ENCODE measurements around the gene DDB1.

GRCh38 chr11:61256710-61257482 lies 76.0 kb downstream of the DDB1 start:
- TF ChIP-seq, protein P1, sequence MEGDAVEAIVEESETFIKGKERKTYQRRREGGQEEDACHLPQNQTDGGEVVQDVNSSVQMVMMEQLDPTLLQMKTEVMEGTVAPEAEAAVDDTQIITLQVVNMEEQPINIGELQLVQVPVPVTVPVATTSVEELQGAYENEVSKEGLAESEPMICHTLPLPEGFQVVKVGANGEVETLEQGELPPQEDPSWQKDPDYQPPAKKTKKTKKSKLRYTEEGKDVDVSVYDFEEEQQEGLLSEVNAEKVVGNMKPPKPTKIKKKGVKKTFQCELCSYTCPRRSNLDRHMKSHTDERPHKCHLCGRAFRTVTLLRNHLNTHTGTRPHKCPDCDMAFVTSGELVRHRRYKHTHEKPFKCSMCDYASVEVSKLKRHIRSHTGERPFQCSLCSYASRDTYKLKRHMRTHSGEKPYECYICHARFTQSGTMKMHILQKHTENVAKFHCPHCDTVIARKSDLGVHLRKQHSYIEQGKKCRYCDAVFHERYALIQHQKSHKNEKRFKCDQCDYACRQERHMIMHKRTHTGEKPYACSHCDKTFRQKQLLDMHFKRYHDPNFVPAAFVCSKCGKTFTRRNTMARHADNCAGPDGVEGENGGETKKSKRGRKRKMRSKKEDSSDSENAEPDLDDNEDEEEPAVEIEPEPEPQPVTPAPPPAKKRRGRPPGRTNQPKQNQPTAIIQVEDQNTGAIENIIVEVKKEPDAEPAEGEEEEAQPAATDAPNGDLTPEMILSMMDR (IDR thresholded peaks at IDR 0.05; ENCODE audit: low read depth, low read length, poor library complexity, severe bottlenecking) = no peak
- TF ChIP-seq EZH2phosphoT487 (IDR thresholded peaks at IDR 0.05; ENCODE audit: borderline replicate concordance, low read length) = no peak
